GM18868 (cell line): ENCODE measurements around the gene TAF11L10.
"Not testable (repeated sequence)": the region's sequence is repeated elsewhere in the genome, so short reads cannot be mapped to it uniquely, and the experiment has no call there.

ENCODE experiments used
- ATAC-seq: cut with Tn5 transposase; IDR thresholded peaks from one replicate; pipeline ENCODE4 v1.9.1; 2021; ENCODE audit warnings: mild to moderate bottlenecking, moderate library complexity; ENCODE audit not compliant: unreplicated experiment

TAF11L10 gene

GRCh38 chr5:17597728-17598127 is at the start of gene TAF11L10:
Gene TAF11L10 (minus strand): TSS chr5:17597828.
- not testable (repeated sequence) for ATAC-seq

- no peak for ATAC-seq
These were observed 36.5 kb upstream of the TAF11L10 start, which contains the start of gene TAF11L14 for GRCh38 chr5:17634160-17634559. Gene TAF11L14 (plus strand): TSS chr5:17634460.

GRCh38 chr5:17631788-17632187 is 34.2 kb upstream of the TAF11L10 start, which contains the start of gene TAF11L13:
Gene TAF11L13 (plus strand): TSS chr5:17632088.
- ATAC-seq, result not testable (repeated sequence)

GRCh38 chr5:17625686-17626085 is 28.1 kb upstream of the TAF11L10 start:
- ATAC-seq, result no peak

GRCh38 chr5:17620627-17621026 is 23.0 kb upstream of the TAF11L10 start:
- ATAC-seq, result no peak

GRCh38 chr5:17619354-17619753 is 21.7 kb upstream of the TAF11L10 start:
- no peak for ATAC-seq

GRCh38 chr5:17614872-17615605 is 17.4 kb upstream of the TAF11L10 start:
- no peak for ATAC-seq

- not testable (repeated sequence) for ATAC-seq
These were observed 12.5 kb upstream of the TAF11L10 start, which contains the start of gene TAF11L12 for GRCh38 chr5:17610092-17610491. Gene TAF11L12 (plus strand): TSS chr5:17610392.

GRCh38 chr5:17607461-17607860 is 9.8 kb upstream of the TAF11L10 start:
- not testable (repeated sequence) for ATAC-seq

- no peak for ATAC-seq
These were observed 7.3 kb upstream of the TAF11L10 start for GRCh38 chr5:17604951-17605350.

- not testable (repeated sequence) for ATAC-seq
These were observed 6.3 kb upstream of the TAF11L10 start, which contains the start of gene TAF11L11 for GRCh38 chr5:17603880-17604279. Gene TAF11L11 (plus strand): TSS chr5:17604183.

- ATAC-seq, result not testable (repeated sequence)
These were observed 3.4 kb downstream of the TAF11L10 start, which contains the start of gene TAF11L9 for GRCh38 chr5:17594255-17594654. Gene TAF11L9 (minus strand): TSS chr5:17594394.

- not testable (repeated sequence) for ATAC-seq
These were observed 6.8 kb downstream of the TAF11L10 start, which contains the start of gene TAF11L8 for GRCh38 chr5:17590860-17591259. Gene TAF11L8 (minus strand): TSS chr5:17590960.

GRCh38 chr5:17585658-17586057 is 12.0 kb downstream of the TAF11L10 start, which contains the start of gene TAF11L7:
Gene TAF11L7 (minus strand): TSS chr5:17585758.
- ATAC-seq, result not testable (repeated sequence)
